Lung (tissue), 12 donors: Measurements from ENCODE around the gene STK38. TPM values are rescaled to one million over a fixed set of nuclear protein-coding genes. Genes with fewer than 3 reads are reported as not detected.
A peak's percentile ranks its signal among the peaks of the same experiment; 100 is the strongest.

Experiments
- ATAC-seq: fragments of 200-7000 bp; cut with Tn5 transposase; one replicate; pipeline ENCODE4 v1.9.1; 2020; ENCODE audit warnings: moderate number of reproducible peaks; ENCODE audit not compliant: insufficient read depth, low FRiP score
- DNase-seq, 3 donors: peaks; one replicate each; pipeline ENCODE4 v3.0.0-alpha.2; 2013 to 2017
- H3K27ac ChIP-seq, 2 donors: one replicate each; pipeline ENCODE4 v1.5.1; 2013; ENCODE audit warnings: mild to moderate bottlenecking in 2 of 2, moderate library complexity in 2 of 2, control low read depth in 1 of 2, inconsistent platforms in 1 of 2, low read depth in 1 of 2, low read length in 1 of 2
- H3K27me3 ChIP-seq, 3 donors: one replicate each; pipeline ENCODE4 v1.5.1; 2013; ENCODE audit warnings: low read length in 2 of 3; ENCODE audit not compliant: control insufficient read depth in 3 of 3, insufficient read depth in 3 of 3
- H3K36me3 ChIP-seq, 4 donors: one replicate each; pipeline ENCODE4 v1.5.1; 2013; ENCODE audit warnings: low read length in 4 of 4, mild to moderate bottlenecking in 1 of 4, moderate library complexity in 1 of 4; ENCODE audit not compliant: control insufficient read depth in 4 of 4, insufficient read depth in 4 of 4
- H3K4me1 ChIP-seq, 5 donors: one replicate each; pipeline ENCODE4 v1.5.1; 2013; ENCODE audit warnings: low read length in 5 of 5, mild to moderate bottlenecking in 2 of 5, moderate library complexity in 1 of 5; ENCODE audit not compliant: control insufficient read depth in 5 of 5, insufficient read depth in 5 of 5
- H3K4me3 ChIP-seq: one replicate; pipeline ENCODE4 v1.5.1; 2013; ENCODE audit warnings: mild to moderate bottlenecking, control low read depth, moderate library complexity
- H3K9ac ChIP-seq, 2 donors: one replicate each; pipeline ENCODE4 v1.5.1; 2013; ENCODE audit warnings: low read length in 2 of 2, control low read depth in 1 of 2; ENCODE audit not compliant: insufficient read depth in 1 of 2
- H3K9me3 ChIP-seq, 4 donors: one replicate each; pipeline ENCODE4 v1.5.1; 2013; ENCODE audit warnings: low read length in 3 of 4, mild to moderate bottlenecking in 1 of 4, moderate library complexity in 1 of 4; ENCODE audit not compliant: control insufficient read depth in 4 of 4, insufficient read depth in 3 of 4
- CTCF ChIP-seq: IDR thresholded peaks from 2 replicates; pipeline ENCODE4 v1.5.1; 2012; ENCODE audit warnings: mild to moderate bottlenecking; ENCODE audit errors: control extremely low read depth, extremely low read depth
- WGBS, 2 donors: extraction: QIAGEN DNeasy Blood & Tissue Kit; methylation state at CpG; one replicate each; pipeline ENCODE4 v1.1.7; 2013; 5-methylcytosine and 5-hydroxymethylcytosine counted together
- polyA plus RNA-seq, 2 donors: library from polyadenylated mRNA; stranded (reverse); fragments of 200-250 nt; gene quantifications; one replicate each; pipeline ENCODE4 v1.2.1, GENCODE V29; 2013
- total RNA-seq, 2 donors: library from RNA; depleted of rRNA in 1 of 2; stranded (reverse); fragments of >200 nt in 1 of 2; gene quantifications; one replicate each; pipeline ENCODE4 v1.2.1, GENCODE V29; 2014 to 2021
- donor health status: control.
- donor health status: control.
- donor health status: Bipolar disorder and iron deficiency.
- donor health status: healthy.
- donor health status: DM: yes; HTN: yes; CAD: no.

STK38 gene
- total and polyA plus RNA-seq, 4 donors, result 16.7 to 36.1 (median 22.8) TPM

GRCh38 chr6:36570264-36570663 lies 23.0 kb upstream of the STK38 start:
- no peaks in the 10 kb centered on the region for H3K27me3 ChIP-seq
- no peak overlapping the region for H3K27ac ChIP-seq
- H3K9me3 ChIP-seq, result no peaks in the 10 kb centered on the region
- no peak for DNase-seq
- no peak for ATAC-seq
- WGBS, 2 donors, result 84 to 89% methylated on average over 2 of the region's 2 CpGs
- H3K36me3 ChIP-seq, result no peaks in the 10 kb centered on the region
- no peak overlapping the region for H3K4me3 ChIP-seq
- no peak for TF ChIP-seq CTCF
- no peaks in the 10 kb centered on the region for H3K4me1 ChIP-seq
- no peak overlapping the region for H3K9ac ChIP-seq

DNA sequence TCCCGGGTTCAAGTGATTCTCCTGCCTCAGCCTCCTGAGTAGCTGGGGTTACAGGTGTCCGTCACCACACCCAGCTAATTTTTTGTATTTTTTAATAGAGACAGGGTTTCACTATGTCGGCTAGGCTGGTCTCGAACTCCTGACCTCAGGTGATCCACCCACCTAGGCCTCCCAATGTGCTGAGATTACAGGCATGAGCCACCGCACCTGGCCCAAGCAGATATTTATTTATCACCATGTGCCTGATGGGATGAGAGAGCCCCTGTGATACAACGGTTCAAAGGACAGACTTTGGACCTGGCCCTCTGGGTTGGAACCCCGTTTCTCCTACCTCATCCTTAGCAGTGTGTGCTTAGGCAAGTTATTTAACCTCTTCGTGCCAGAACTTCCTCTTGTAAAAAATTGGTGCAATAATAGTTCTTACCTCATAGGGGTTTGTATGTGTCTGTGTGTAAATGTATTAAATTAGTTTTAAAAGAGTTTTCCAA lies 19.2 kb upstream of the STK38 start:
- no peaks in the 10 kb centered on the region for H3K36me3 ChIP-seq
- ATAC-seq (no peak), DNase-seq (no peak)
- no peak overlapping the region for H3K4me3 ChIP-seq
- H3K9ac ChIP-seq, result no peak overlapping the region
- no peaks in the 10 kb centered on the region for H3K27me3 ChIP-seq
- TF ChIP-seq CTCF, result no peak
- H3K27ac ChIP-seq, result no peak overlapping the region
- H3K9me3 ChIP-seq, result no peaks in the 10 kb centered on the region
- no peaks in the 10 kb centered on the region for H3K4me1 ChIP-seq
- WGBS, 2 donors, result 77 to 86% methylated on average over 8 of the region's 8 CpGs

DNA sequence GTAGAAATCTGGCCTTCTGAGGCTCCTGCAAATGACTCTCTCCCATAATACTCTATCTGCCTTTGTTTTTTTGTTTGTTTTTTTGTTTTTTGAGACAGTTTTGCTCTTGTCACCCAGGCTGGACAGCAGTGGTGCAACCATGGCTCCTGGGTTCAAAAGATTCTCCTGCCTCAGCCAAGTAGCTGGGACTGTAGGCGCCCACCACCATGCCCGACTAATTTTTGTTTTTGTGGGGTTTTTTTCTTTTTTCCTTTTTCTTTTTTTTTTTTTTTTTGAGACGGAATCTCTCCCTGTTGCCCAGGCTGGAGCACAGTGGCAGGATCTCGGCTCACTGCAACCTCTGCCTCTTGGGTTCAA lies 16.6 kb upstream of the STK38 start:
- no peaks in the 10 kb centered on the region for H3K36me3 ChIP-seq
- H3K27ac ChIP-seq, result no peak overlapping the region
- no peak overlapping the region for H3K4me3 ChIP-seq
- DNase-seq, result no peak
- 92 to 96% methylated on average over 4 of the region's 4 CpGs for WGBS, 2 donors
- no peak overlapping the region for H3K9ac ChIP-seq
- no peaks in the 10 kb centered on the region for H3K4me1 ChIP-seq
- no peaks in the 10 kb centered on the region for H3K27me3 ChIP-seq
- no peak for TF ChIP-seq CTCF
- no peak for ATAC-seq
- no peaks in the 10 kb centered on the region for H3K9me3 ChIP-seq

DNA sequence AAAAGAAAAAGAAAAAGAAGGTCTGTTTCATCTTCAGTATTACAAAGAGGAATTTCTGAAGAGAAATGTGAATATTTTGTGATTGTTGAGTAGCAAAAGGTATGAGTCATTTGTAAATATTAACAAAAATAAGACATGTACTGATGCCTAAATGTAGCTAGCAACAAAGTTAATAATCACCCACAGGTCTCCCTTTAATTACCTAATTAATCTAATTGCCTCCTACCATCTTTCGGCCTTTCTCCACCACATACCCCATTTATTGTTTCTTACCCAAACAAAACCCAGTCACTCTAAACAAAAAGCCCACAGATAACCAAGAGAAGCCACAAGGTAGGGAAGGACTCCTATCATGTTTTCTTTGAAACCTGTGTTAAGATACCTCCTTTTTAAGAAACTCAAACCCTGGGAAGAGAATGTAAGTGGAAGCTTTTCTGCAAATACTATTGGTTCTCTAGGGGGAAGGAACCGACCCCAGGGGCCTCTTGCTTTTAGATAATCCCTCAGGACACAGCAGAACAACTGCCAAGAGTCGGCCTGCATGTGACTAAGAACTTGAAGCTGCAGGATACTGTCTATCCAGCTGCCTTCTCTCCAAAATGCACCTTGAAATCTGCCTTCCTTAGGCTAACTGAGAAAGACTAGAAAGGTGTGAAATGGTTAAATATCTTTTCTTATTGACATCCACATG lies 16.1 kb upstream of the STK38 start:
- no peak for ATAC-seq
- DNase-seq, result peak in 2 of 3 donors; percentile 8 to 34
- 66 to 71% methylated on average over 3 of the region's 3 CpGs for WGBS, 2 donors

More for the DNA sequence above, 16.1 kb upstream of the STK38 start:
- H3K4me3 ChIP-seq, result no peak overlapping the region
- H3K9ac ChIP-seq, result no peak overlapping the region
- H3K27me3 ChIP-seq, result no peaks in the 10 kb centered on the region
- H3K4me1 ChIP-seq, result no peaks in the 10 kb centered on the region
- H3K36me3 ChIP-seq, result no peaks in the 10 kb centered on the region
- H3K9me3 ChIP-seq, result no peaks in the 10 kb centered on the region
- H3K27ac ChIP-seq, result no peak overlapping the region
- TF ChIP-seq CTCF, result no peak
